Loucy (cell line): ENCODE results near the gene COL13A1.

Experiments used
- EZH2phosphoT487 ChIP-seq: fragments of 200-600 bp; IDR thresholded peaks from 2 replicates; pipeline ENCODE4 v1.6.1; 2018; ENCODE audit warnings: antibody characterized with exemption, mild to moderate bottlenecking, moderate library complexity, borderline replicate concordance
- TF ChIP-seq, protein P1 (sequence below): fragments of 200-600 bp; sonication (generic); conservative IDR thresholded peaks from 2 replicates; pipeline ENCODE4 v1.5.1; 2014; ENCODE audit warnings: mild to moderate bottlenecking, antibody characterized with exemption, low read length

DNA sequence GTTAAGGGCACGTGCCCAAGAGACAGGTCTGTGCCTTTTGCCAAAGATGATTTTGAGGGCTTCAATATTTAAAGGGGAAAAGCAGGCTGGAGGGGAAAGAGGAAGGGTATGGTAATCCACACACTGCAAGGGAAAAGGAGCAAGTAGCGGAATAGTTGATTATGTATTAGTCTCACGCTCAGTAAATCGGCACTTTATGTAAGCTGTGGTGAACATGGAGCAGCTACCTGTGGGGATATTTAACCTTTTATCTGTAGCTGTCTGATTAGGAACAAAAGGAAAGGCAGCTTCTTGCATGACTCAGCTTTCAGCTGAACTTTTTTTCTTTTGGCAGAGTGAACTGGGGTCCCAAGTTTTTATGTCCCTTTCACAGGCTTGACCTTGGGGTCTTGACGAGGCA is 123.4 kb downstream of the COL13A1 start:
- TF ChIP-seq, protein P1, sequence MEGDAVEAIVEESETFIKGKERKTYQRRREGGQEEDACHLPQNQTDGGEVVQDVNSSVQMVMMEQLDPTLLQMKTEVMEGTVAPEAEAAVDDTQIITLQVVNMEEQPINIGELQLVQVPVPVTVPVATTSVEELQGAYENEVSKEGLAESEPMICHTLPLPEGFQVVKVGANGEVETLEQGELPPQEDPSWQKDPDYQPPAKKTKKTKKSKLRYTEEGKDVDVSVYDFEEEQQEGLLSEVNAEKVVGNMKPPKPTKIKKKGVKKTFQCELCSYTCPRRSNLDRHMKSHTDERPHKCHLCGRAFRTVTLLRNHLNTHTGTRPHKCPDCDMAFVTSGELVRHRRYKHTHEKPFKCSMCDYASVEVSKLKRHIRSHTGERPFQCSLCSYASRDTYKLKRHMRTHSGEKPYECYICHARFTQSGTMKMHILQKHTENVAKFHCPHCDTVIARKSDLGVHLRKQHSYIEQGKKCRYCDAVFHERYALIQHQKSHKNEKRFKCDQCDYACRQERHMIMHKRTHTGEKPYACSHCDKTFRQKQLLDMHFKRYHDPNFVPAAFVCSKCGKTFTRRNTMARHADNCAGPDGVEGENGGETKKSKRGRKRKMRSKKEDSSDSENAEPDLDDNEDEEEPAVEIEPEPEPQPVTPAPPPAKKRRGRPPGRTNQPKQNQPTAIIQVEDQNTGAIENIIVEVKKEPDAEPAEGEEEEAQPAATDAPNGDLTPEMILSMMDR, result no peak
- no peak for TF ChIP-seq EZH2phosphoT487
